H7 (cell line): ENCODE data around the gene CELA2A. TPM values are rescaled to one million over a fixed set of nuclear protein-coding genes. Genes with fewer than 3 reads are reported as not detected.

Experiments used
- DNase-seq: peaks from one replicate; pipeline ENCODE4 v3.0.0; 2012
- H3K27me3 ChIP-seq: 2 replicates; pipeline ENCODE4 v1.6.0; 2011; ENCODE audit warnings: mild to moderate bottlenecking, low read length; ENCODE audit not compliant: control insufficient read depth, insufficient read depth
- H3K36me3 ChIP-seq: replicated peaks from 2 replicates; pipeline ENCODE4 v1.5.1; 2011; ENCODE audit warnings: low read length; ENCODE audit not compliant: control insufficient read depth, insufficient read depth
- H3K4me3 ChIP-seq: 2 replicates; pipeline ENCODE4 v1.5.1; 2011; ENCODE audit warnings: low read depth, mild to moderate bottlenecking, control low read depth, low read length, moderate library complexity; ENCODE audit not compliant: insufficient read depth
- total RNA-seq: library from RNA; depleted of rRNA; stranded (reverse); fragments of >200 nt; shearing (Covaris generic); gene quantifications from 2 replicates; pipeline ENCODE4 v1.2.3, GENCODE V29; 2014; rRNA removed

Gene CELA2A
- total RNA-seq = not detected in 2 replicates

DNA sequence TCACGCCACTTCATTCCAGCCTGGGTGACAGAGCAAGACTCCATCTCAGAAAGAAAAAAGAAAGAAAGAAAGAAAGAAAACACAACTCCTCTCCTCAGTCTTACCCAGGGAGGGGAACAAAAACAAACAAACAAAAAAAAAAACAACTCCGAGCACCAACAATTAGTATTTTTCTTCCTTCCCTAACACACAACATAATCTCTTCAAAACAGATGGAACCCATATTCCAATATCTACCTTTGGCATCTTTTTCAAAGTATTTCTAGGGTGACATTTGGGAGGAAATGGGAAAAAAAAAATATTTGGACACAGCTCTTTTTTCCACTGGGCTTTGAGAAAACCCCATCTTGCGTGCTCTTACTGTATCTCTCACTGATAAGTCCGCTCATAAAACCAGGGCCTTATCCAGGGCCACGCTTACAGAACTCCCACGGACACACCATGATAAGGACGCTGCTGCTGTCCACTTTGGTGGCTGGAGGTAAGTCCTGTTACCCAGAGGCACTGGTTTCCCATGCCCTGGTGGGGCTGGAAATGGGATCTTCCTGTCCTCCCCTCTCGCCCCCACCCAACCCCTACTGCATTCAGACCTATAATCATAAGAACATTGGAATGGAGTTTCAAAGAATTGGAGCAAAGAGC, at the start of gene CELA2A:
Gene CELA2A (plus strand): TSS at position 420 of the 642 bp plus-strand sequence. CDS start 22 bp downstream, at position 442.
- Histone ChIP-seq H3K4me3 (no peak within 1 kb of the TSS), H3K36me3 (no peaks in the 10 kb centered on the region), H3K27me3 (no peaks in the 10 kb centered on the region)
- no peak for DNase-seq

DNA sequence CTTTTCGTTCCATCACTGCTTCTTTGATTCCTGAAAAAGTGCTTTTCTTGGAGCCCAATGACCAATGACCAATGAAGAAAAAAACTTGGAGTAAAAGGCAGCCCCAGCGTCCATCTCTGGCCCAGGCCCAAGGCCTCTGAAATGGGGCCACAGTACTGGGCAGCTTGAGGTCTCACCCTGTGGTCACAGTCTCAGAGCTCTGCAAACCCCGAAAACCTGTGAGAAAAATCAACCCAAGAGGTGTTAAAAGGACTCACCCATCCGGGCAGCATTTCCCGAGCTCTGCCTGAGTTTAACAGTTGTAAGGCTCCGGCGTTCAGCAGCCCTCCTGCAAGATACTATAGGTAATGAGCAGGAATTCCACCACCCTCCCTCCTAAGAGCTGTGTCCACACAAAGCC, 49.0 kb upstream of the CELA2A start:
- no peak for DNase-seq
- Histone ChIP-seq H3K4me3 (no peak overlapping the region), H3K27me3 (peaks cover 26% of the 10 kb centered on the region), H3K36me3 (no peaks in the 10 kb centered on the region)

DNA sequence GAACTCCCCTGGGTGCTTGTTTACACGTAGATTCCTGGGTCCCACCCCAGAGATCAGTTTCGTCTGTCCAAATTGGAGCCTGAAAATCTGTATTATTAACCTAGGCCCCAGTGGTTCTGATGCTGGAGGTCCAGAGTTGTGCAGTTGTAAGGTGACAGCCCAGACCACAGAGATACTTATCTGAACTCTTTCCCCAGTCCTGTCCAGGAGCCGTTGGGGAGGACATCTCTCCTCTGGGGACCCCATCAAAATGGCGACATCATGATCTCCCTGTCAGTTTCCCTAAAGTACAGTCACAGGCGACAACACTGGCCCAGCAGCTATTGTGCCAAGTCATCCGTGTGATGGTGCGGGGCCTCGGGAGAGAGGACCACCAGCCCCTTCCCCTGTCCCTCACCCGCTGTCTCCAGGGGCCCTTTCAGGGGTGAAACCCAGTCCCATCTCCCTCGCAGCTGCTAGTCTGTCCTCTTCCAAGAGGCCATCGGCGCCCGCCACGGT, 47.6 kb upstream of the CELA2A start:
- DNase-seq = no peak
- Histone ChIP-seq H3K4me3 (peak overlapping the region; percentile 63), H3K27me3 (peaks cover 26% of the 10 kb centered on the region), H3K36me3 (no peaks in the 10 kb centered on the region)

DNA sequence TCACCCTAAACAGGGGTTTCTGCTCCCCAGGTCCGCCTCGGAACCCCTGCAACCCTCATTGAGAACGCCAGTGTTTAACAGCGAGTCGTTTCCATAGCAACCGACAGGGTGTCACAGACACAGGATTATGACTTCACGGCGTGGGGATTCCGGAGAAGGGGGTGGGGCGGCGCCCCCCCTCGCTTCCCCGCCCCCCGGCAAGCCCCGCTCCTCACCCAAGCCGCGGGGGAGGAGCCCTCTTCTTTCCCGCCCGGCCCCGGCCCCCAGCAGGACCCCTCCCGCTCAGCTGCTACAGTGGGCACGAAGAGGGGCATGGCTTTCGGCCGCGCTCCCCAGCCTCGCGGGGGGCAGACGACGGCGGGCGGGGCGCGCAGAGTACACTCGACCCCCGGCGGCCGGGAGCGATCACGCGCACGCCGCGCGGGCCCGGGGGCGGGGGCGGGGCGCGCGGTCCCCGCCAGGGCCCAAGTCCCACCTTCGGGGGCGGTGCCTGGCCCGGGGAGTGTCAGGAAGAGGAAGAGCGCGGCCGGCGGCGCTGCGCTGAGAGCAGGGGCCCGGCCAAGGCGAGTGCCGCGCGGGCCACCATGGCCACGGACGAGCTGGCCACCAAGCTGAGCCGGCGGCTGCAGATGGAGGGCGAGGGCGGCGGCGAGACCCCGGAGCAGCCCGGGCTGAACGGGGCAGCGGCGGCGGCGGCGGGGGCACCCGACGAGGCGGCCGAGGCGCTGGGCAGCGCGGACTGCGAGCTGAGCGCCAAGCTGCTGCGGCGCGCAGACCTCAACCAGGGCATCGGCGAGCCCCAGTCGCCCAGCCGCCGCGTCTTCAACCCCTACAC, 46.9 kb upstream of the CELA2A start, which contains the start of gene EFHD2:
Gene EFHD2 (plus strand): TSS at position 501 of the 835 bp plus-strand sequence. CDS start 84 bp downstream, at position 585.
- DNase-seq = peak; percentile 98
- H3K27me3 ChIP-seq = peaks cover 26% of the 10 kb centered on the region
- H3K36me3 ChIP-seq = no peaks in the 10 kb centered on the region
- H3K4me3 ChIP-seq = peak within 1 kb of the TSS; percentile 63

DNA sequence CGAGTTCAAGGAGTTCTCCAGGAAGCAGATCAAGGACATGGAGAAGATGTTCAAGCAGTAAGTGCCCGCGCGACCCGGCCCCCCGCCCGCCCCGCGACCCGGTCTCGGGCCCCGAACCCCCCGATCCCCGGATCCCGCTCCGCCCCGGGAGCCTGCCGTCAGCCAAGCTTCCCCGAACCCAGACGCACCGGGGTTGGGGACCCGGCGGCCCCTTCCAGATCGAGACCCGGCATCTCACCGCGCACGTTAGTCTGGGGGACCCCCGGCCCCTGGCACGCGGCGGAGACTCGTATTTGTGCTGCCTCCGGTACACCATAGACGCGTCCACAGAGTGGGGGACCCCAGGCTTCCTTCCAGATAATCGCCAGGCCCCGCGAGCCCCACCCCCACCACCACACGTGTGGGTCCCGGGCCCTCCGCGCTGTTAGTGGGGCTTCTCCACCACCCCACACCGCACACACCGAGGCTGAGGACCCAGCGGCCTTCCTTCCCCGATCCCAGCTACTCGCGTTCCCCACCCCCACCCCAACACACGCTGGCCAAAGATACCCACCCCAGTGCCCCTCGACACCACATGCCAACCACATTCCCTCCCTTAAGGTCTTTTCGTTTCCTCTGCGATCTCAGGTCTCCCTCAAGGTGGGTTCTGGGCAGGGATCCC, 46.2 kb upstream of the CELA2A start:
- peak; percentile 80 for DNase-seq
- peaks cover 26% of the 10 kb centered on the region for H3K27me3 ChIP-seq
- peak overlapping the region; percentile 63 for H3K4me3 ChIP-seq
- no peaks in the 10 kb centered on the region for H3K36me3 ChIP-seq

DNA sequence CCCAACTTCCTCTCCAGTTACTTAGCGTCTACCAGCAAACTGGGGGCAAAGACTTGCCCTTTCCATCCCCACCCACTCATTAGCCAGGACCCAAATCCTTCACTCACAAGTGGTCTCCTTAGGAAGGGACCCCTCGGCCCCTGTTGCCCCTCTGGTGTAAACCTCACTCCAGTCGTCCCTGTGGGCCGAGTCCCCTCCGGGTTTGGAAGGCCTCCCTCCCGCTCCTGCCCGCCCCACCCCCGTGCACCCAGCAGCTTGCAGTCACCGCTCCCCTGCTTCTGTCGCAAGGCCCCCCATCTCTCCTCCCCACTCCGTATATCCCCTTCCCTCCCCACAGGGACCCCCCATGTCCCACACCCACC, 45.7 kb upstream of the CELA2A start:
- Histone ChIP-seq H3K36me3 (no peaks in the 10 kb centered on the region), H3K27me3 (peaks cover 26% of the 10 kb centered on the region), H3K4me3 (peak overlapping the region; percentile 63)
- peak; percentile 72 for DNase-seq

DNA sequence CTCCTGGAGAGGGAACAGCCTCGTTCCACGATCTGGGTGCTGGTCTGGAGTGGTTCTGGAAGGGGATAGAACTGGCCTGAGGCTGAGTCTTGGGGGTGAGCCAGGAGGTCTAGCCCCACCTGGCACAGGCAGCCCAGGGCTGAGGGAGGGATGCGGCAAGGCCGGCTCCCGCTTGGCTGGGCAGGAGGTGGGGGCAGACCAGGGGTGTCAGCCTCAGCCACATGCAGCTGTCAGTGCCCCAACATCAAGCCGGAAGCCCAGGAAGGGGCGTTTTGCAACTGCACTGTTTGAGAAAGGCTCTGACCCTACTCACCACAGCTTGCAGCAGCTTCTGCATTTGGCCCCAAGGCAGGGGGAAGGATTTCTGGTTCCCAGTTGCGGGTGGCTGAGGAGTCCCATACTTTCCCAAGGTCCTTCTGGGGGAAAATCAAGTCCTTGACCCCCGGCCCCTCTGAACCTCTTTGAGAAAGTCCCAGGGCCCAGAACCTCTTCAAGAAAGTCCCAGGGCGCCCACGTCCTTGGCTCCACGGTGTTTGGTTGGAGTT, 44.9 kb upstream of the CELA2A start:
- Histone ChIP-seq H3K27me3 (peaks cover 26% of the 10 kb centered on the region), H3K4me3 (no peak overlapping the region; the same call in 1 of the 2 replicates), H3K36me3 (no peaks in the 10 kb centered on the region)
- DNase-seq = peak; percentile 60

DNA sequence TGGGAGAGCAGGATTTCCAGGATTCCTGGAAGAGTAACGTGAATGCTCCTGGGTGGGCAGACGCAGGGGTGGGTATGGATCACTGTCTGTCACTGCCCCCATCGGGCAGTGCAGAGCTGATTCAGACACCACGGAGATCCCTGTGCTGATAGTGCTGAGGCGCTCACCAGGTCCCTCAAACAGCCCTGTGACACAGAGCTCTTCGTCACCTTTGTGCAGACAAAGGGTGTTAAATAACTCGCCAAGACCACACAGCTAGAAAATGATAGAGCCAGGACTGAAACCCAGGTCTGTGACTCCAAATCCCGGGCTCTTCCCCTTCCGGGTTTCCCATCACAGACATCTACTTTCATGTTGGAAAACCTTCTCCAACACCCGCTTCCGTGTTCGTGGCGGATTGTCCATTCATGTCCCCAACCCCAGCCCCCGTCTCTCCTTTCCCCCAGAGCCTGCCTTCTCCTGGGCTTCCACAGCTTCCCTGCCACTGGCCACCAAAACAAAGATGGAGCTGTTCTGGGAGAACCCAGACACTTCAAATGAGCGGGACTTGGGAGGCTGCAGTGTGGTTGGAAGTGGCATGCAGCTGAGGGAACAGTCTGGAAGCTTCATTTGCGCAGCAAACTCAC, 44.2 kb upstream of the CELA2A start:
- Histone ChIP-seq H3K4me3 (no peak overlapping the region), H3K27me3 (peaks cover 24% of the 10 kb centered on the region), H3K36me3 (no peaks in the 10 kb centered on the region)
- DNase-seq = no peak

DNA sequence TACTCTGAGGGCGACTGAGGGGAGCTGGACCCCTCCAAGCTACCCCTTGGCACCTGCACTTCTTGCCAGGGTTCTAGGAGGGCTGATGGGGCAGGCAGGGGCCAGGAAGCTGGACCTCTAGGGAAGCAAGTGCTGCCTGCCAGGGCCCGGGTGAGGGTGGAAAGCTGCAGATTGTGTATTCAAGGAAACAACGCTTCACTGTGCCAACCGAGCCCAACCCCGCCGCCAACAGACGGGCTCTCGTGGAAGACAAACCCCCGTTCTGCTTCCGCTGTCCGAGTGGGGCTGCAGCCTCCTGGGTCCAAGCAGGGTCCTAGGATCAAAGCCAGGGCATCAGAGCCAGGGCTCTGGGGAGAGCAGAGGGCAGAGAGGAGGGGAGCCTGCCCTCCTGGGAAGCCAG, 43.7 kb upstream of the CELA2A start:
- Histone ChIP-seq H3K36me3 (no peaks in the 10 kb centered on the region), H3K27me3 (peaks cover 24% of the 10 kb centered on the region), H3K4me3 (no peak overlapping the region)
- peak; percentile 52 for DNase-seq

DNA sequence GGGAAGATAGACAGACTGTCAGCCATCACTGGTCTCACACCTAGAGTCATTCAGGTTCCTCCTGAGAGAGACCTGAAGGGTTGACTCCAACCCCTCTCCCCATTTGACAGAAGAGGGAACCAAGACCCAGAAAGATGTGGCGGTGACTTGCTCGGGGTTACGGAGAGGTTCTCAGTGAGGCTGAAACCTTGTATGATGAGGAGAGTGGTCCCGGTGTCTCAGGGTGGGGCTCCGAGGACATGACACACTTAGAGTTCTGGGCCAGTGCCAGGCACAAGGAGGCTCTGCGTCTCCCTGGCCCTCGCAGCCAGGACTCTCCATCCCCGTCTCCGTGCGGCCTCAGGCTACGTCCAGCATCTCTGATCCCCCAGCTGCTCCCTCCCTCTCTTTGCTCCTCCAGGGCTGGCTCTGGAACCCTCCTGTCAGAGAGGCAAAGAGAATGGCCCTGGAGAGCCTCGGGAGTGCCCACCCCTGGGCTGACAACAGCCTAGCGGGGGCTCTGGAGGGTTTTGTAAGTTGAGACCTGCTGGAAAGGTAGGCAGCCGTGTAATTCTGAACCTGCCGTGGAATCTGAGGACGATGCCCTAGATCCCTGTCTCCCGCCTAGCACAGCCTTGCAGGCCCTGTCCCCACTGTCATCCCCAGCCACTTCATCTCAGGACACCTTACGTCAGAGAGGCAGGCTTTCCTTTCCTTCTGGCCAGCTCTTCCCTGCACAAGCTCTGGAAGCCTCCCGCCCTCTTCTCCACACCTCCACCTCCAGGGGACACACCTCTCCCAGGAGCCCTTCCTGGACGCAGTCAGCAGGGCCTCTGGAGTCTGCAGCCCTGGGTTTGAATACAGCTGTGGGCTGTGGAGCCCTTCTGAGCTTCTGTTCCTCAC, 42.7 kb upstream of the CELA2A start:
- H3K27me3 ChIP-seq = peaks cover 22% of the 10 kb centered on the region
- no peaks in the 10 kb centered on the region for H3K36me3 ChIP-seq
- peak; percentile 67 for DNase-seq
- H3K4me3 ChIP-seq = no peak overlapping the region

DNA sequence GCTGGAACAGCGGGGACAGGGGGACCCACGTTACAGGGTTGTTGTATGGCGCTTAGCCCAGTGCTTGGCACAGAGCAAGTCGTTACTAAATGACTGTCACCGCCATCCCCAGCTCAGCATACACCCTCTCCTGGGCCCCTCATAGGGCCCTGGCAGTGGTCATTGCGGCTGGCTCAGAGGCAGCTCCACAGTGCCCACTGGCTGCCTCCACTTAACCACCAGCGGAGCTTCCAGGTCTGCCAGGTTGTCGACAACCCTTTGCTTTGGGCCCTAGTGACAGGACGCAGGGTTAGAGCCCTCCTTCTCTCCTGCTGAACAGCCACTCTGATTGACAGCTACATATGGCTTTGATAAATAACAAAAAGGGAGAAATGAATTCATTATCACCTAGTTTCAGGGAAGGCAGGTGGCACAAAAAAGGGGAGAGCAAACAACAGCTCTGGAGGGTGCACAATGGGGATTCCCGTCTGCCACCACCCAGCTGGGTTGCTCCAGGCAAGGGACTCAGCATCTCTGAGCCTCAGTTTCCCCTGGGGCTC, 42.0 kb upstream of the CELA2A start:
- H3K4me3 ChIP-seq = no peak overlapping the region
- H3K27me3 ChIP-seq = peaks cover 17% of the 10 kb centered on the region
- DNase-seq = peak; percentile 54
- H3K36me3 ChIP-seq = no peaks in the 10 kb centered on the region

DNA sequence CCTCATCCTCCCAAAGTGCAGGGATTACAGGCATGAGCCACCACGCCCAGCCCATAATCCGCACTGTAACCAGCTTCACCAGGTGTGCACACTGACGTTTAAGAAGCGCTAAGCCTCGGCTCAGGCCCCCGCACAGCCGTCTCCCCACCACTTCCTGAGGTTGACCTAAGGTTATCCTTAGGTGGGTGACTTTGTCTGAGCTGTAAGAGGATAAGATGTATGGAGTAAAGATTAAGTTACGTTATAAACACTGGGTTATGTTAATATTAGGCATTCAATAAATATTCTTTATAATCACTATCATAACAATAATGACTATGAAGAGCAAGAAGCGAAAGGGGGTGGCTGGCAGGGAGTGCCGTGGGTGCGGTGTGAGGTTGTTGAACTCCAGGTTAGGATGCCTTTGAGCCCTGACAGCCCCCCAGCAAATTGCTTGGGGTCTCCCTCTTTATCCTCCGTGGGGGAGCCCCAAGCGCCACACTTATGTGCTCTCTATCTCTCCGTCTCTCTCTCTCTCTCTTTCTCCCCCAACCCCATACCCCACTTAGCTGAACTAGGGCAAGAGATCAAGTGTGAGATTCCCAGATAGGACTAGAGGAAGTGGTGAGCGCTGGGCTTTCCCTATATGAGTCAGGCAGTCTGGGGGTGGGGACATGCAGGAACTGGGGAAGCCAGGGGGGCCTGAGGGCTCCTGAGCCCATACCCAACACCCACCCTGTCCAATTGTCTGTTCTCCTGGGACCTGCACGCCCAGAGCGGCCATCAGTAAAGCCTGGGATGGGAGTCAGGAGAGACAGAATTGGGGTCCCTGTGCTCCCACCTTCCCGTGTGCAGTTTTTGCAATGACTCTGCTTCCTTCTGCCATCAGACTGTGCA, 39.2 kb upstream of the CELA2A start:
- no peak overlapping the region for H3K4me3 ChIP-seq
- no peaks in the 10 kb centered on the region for H3K36me3 ChIP-seq
- peak; percentile 60 for DNase-seq

More for the DNA sequence above, 39.2 kb upstream of the CELA2A start:
- H3K27me3 ChIP-seq = 0 out of 2 replicates have a peak, but pooled peaks cover 1% of the 10 kb centered on the region
